NCI-H2196 (cell line): ENCODE results near the gene NPAS1.
"Not testable (repeated sequence)": the region's sequence is repeated elsewhere in the genome, so short reads cannot be mapped to it uniquely, and the experiment has no call there.

Source experiments
- DNase-seq: peaks from one replicate; lab custom pipeline; 2025; ENCODE audit not compliant: unreplicated experiment; lab: John Stamatoyannopoulos, UW

The NPAS1 gene

GRCh38 chr19:47044946-47045866 lies 25.6 kb downstream of the NPAS1 start:
- DNase-seq = no peak

GRCh38 chr19:47045867-47046470 lies 26.3 kb downstream of the NPAS1 start:
- no peak for DNase-seq

GRCh38 chr19:47047272-47047762 lies 27.7 kb downstream of the NPAS1 start:
- no peak for DNase-seq

- DNase-seq = peak; percentile 93
These were observed 28.2 kb downstream of the NPAS1 start for GRCh38 chr19:47047763-47048405.

GRCh38 chr19:47049307-47049700 lies 29.7 kb downstream of the NPAS1 start:
- DNase-seq = no peak

GRCh38 chr19:47050562-47050961 lies 30.9 kb downstream of the NPAS1 start:
- not testable (repeated sequence) for DNase-seq

GRCh38 chr19:47056411-47056810 lies 36.8 kb downstream of the NPAS1 start:
- DNase-seq = no peak

- DNase-seq = no peak
These were observed 37.7 kb downstream of the NPAS1 start for GRCh38 chr19:47057328-47057727.

GRCh38 chr19:47058621-47059022 lies 39.0 kb downstream of the NPAS1 start:
- DNase-seq = no peak

GRCh38 chr19:47063874-47064273 lies 44.2 kb downstream of the NPAS1 start:
- DNase-seq = no peak

GRCh38 chr19:47065242-47065641 lies 45.6 kb downstream of the NPAS1 start:
- DNase-seq = no peak

- DNase-seq = no peak
These were observed 47.0 kb downstream of the NPAS1 start for GRCh38 chr19:47066376-47067214.

GRCh38 chr19:47067215-47067847 lies 47.7 kb downstream of the NPAS1 start:
- DNase-seq = no peak

- DNase-seq = no peak
These were observed 48.6 kb downstream of the NPAS1 start for GRCh38 chr19:47068246-47068645.

- no peak for DNase-seq
These were observed 49.3 kb downstream of the NPAS1 start for GRCh38 chr19:47068876-47069406.

- DNase-seq = no peak
These were observed 50.2 kb downstream of the NPAS1 start for GRCh38 chr19:47069795-47070194.

GRCh38 chr19:47070756-47071155 lies 51.1 kb downstream of the NPAS1 start:
- DNase-seq = no peak

GRCh38 chr19:47071731-47072130 lies 52.1 kb downstream of the NPAS1 start:
- no peak for DNase-seq

- no peak for DNase-seq
These were observed 52.7 kb downstream of the NPAS1 start for GRCh38 chr19:47072323-47072722.

- DNase-seq = no peak
These were observed 53.9 kb downstream of the NPAS1 start for GRCh38 chr19:47073574-47073973.
